Stimulated activated CD4-positive, alpha-beta T cell treated with anti-CD3 and anti-CD28 coated beads, Interleukin-15, amount 100 ng/mL, for 24 hours (primary cell): ENCODE data around the gene CAMSAP3.
"Not testable (repeated sequence)": the region's sequence is repeated elsewhere in the genome, so short reads cannot be mapped to it uniquely, and the experiment has no call there.

Source experiments
- DNase-seq: peaks from one replicate; pipeline ENCODE4 v3.0.0-alpha.2; 2020

CAMSAP3 gene

GRCh38 chr19:7575434-7576040 lies 20.1 kb upstream of the CAMSAP3 start:
- peak; percentile 25 for DNase-seq

- DNase-seq = not testable (repeated sequence)
These were observed 18.2 kb upstream of the CAMSAP3 start for GRCh38 chr19:7577422-7577821.

GRCh38 chr19:7578127-7578526 lies 17.5 kb upstream of the CAMSAP3 start:
- DNase-seq = no peak

- no peak for DNase-seq
These were observed 16.5 kb upstream of the CAMSAP3 start for GRCh38 chr19:7579182-7579581.

GRCh38 chr19:7582446-7582845 lies 13.2 kb upstream of the CAMSAP3 start:
- DNase-seq = no peak

GRCh38 chr19:7589822-7590221 lies 5.8 kb upstream of the CAMSAP3 start:
- DNase-seq = no peak

GRCh38 chr19:7590256-7590655 lies 5.4 kb upstream of the CAMSAP3 start:
- DNase-seq = no peak

GRCh38 chr19:7596211-7596937 lies 711 bp downstream of the CAMSAP3 start:
- no peak for DNase-seq

GRCh38 chr19:7597689-7598088 lies 2.0 kb downstream of the CAMSAP3 start:
- DNase-seq = no peak

- no peak for DNase-seq
These were observed 2.5 kb downstream of the CAMSAP3 start for GRCh38 chr19:7598180-7598579.

- DNase-seq = no peak
These were observed 5.1 kb downstream of the CAMSAP3 start for GRCh38 chr19:7600721-7601120.

- DNase-seq = no peak
These were observed 6.7 kb downstream of the CAMSAP3 start for GRCh38 chr19:7602240-7602934.

- DNase-seq = no peak
These were observed 7.4 kb downstream of the CAMSAP3 start for GRCh38 chr19:7602935-7603497.

- no peak for DNase-seq
These were observed 8.3 kb downstream of the CAMSAP3 start for GRCh38 chr19:7603919-7604318.

GRCh38 chr19:7605490-7606222 lies 10.0 kb downstream of the CAMSAP3 start:
- peak; percentile 62 for DNase-seq

- no peak for DNase-seq
These were observed 10.6 kb downstream of the CAMSAP3 start for GRCh38 chr19:7606289-7606688.

GRCh38 chr19:7607212-7607873 lies 11.7 kb downstream of the CAMSAP3 start:
- DNase-seq = no peak

GRCh38 chr19:7607874-7608560 lies 12.4 kb downstream of the CAMSAP3 start:
- DNase-seq = no peak

GRCh38 chr19:7610491-7611240 lies 15.0 kb downstream of the CAMSAP3 start:
- no peak for DNase-seq

GRCh38 chr19:7611541-7612279 lies 16.0 kb downstream of the CAMSAP3 start:
- no peak for DNase-seq
